HG03103 (cell line): ENCODE data around the gene PTOV1.
A peak's percentile ranks its signal among the peaks of the same experiment; 100 is the strongest.

ENCODE experiments used
- ATAC-seq: cut with Tn5 transposase; IDR thresholded peaks from one replicate; pipeline ENCODE4 v1.9.1; 2021; ENCODE audit warnings: low read depth; ENCODE audit not compliant: unreplicated experiment

PTOV1 gene

DNA sequence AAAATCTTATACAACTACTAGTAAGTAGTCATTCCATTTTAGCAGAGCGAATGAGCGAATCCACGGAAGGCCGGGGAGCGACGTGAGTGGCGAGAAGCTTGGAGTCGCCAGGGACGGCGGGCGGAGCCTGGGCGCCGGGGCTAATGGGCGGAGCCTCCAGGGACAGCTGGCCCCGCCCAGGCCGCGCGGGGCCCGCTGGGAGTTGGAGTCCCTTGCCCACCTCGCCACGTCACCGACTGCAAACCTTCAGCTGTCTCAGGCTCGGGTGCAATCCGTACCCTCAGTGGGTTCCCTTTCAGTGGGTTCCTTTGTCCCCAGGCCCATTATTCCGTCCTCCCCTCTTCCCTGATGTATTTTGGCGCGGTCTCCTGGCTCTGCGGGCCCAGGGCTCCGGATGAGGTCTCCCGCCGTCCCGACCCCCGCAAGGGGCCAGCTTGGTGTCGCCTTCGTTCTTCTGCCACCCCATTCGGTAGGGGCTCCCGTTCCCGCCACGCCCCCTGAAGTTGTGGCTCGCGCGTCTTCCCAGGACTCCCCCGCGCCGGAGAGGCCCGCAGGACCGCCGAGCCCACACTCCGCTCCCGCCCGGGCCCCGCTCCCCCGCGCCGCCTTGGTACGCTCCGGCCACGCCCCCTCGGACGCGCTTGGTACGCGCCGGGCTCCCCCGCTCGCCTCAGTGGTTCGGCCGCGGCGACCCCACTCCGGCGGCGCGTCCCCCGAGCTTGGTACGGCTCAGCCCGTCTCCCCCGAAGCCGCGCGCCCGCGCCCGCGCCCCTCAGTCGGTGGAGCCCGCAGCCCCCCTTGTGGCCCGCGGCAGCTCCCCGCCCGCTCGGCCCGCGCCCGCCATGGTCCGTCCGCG, at the start of gene PTOV1:
PTOV1 (plus strand) TSS at position 673 of the 856 bp plus-strand sequence.
- peak; percentile 54 for ATAC-seq

DNA sequence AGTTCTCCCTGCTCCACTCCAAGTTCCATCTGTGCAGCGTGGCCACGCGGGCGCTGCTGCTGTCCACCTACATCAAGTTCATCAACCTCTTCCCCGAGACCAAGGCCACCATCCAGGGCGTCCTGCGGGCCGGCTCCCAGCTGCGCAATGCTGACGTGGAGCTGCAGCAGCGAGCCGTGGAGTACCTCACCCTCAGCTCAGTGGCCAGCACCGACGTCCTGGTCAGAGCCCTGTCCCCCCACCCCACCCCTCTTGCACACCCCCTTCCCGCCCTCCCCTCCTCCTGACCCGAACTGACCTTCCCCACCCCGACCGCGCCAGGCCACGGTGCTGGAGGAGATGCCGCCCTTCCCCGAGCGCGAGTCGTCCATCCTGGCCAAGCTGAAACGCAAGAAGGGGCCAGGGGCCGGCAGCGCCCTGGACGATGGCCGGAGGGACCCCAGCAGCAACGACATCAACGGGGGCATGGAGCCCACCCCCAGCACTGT, 49.5 kb upstream of the PTOV1 start:
- ATAC-seq, result no peak

DNA sequence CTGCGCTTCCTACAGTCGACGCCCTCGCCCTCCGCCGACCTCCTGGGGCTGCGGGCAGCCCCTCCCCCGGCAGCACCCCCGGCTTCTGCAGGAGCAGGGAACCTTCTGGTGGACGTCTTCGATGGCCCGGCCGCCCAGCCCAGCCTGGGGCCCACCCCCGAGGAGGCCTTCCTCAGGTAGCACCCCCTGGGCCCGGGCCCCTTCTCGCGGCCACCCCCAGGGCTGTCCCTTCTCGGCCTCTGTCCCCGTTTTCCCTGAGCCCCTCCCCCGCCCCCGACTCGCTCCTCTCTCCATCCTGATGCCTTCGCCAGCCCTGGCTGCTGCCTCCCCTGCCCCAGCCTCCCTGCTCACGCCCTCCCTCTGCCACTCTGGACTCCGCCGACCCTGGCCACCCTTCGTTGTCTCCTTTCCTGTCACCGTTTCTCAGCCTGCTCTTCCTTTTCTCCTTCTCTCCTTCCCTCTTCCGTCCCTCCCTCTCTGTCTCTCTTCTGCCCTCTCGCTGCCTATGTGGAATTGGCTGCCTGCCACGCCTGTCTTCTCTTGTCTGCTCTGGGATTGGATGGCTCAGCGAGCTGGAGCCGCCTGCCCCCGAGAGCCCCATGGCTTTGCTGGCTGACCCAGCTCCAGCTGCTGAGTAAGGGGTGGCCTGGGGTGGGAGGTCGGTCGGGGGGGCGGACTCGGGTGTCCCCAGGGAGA, 48.8 kb upstream of the PTOV1 start:
- ATAC-seq, result no peak

DNA sequence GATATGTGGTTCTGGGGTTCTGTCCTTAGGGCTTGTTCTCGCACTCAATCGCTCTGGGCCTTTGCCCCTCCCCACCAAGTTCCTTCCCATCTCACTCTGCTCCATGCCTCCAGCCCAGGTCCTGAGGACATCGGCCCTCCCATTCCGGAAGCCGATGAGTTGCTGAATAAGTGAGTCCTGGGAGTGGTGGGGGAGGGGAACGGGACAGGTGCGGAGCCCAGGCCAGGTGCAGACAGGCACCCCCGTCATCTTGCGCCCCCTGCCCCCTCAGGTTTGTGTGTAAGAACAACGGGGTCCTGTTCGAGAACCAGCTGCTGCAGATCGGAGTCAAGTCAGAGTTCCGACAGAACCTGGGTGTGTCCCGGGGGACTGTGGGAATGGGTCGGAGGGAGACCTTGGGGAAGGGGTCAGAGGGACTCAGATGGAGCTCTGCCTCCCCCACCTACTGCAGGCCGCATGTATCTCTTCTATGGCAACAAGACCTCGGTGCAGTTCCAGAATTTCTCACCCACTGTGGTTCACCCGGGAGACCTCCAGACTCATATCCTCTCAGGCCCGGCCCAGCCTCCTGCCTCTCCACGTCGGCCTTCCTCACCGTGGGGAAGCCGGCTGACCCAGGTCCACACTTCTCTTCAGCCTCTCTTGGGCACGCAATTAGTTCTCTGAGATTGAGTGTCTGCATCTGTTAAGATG, 48.0 kb upstream of the PTOV1 start:
- ATAC-seq, result no peak

DNA sequence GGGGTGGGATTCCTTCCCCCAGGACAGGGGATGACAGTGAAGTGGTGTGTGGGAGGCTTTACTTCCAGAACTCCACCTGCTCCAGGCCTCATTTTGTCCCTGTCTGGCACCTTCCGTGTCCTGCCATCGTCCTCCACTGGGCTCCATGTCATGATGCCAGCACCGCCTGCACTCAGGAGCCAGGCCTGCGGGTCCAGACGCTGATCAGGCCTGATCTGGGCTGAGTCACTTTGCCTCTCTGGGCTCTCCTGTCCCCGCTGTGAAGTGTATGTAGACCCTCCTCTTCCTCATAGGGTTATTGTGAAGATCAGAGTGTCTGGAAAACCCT, 47.5 kb upstream of the PTOV1 start:
- no peak for ATAC-seq

DNA sequence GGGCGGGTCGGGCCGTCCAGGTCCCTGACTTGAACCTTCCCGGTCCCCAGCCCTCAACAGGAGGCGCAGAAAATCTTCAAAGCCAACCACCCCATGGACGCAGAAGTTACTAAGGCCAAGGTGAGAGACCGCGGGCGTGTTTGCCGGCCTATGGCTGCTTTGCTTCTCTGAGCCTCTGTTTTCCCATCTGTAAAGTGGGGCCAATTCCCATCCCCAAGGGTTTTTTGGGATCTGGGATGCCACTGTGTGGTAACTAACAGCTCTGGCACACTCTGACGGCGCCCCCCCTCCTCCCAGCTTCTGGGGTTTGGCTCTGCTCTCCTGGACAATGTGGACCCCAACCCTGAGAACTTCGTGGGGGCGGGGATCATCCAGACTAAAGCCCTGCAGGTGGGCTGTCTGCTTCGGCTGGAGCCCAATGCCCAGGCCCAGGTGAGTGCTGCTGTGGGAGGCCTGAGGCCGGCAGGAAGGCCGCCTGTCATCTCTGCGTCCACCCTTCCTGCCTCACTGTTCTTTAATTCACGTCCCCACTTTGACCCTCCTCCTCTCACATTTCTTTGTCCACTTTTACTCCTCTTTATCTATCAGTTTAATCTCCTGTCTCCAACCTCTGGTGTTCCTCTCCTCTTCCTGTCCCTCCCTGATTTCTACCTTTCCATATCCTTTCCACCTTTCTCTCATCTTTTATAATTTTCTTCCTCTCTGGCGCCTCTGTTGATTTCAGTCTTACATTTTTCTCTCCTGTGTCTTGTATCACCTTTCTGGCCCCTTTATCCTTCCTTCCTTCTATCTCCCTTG, 44.9 kb upstream of the PTOV1 start:
- ATAC-seq, result no peak

DNA sequence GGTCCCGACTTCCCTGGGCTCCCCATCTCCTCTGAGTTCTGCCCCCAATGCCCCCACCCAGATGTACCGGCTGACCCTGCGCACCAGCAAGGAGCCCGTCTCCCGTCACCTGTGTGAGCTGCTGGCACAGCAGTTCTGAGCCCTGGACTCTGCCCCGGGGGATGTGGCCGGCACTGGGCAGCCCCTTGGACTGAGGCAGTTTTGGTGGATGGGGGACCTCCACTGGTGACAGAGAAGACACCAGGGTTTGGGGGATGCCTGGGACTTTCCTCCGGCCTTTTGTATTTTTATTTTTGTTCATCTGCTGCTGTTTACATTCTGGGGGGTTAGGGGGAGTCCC, 44.4 kb upstream of the PTOV1 start:
- ATAC-seq, result no peak

DNA sequence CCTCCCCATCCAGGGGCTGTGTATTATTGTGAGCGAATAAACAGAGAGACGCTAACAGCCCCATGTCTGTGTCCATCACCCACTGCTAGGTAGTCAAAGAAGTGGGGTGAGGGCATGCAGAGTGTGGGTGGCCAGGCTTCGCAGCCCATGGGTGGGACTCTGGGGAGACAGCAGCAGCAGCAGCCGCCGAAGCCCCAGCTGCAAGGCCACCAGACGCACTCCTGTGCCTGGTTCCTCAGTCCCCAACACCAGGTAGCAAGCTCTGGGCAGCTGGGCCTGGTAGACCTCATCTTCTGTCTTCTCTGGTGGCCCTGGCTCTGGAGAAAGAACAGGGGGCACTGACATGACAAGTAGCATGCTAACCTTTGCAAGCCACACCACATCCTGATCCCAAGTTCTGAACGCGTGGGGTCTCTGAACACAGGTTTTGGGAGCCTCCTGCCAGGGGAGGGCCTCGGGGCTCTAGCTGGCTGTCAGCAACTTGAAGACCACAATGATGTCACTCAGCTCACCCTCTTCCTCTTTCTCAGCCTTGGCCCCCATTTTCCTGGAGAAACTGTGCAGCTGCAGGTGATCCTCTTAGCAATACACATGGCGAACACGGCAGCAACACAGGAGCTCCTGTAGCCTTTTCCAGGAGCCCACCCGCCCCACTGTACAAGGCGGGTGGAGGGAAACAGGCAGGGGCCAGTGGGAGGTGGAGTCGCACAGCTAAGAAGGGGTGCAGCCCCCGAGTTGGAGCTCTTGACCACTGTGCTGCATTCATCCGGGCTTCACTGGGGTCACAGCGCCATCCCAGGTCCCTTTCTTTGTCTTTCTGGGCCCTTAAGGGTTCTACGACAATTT, 43.7 kb upstream of the PTOV1 start:
- no peak for ATAC-seq

DNA sequence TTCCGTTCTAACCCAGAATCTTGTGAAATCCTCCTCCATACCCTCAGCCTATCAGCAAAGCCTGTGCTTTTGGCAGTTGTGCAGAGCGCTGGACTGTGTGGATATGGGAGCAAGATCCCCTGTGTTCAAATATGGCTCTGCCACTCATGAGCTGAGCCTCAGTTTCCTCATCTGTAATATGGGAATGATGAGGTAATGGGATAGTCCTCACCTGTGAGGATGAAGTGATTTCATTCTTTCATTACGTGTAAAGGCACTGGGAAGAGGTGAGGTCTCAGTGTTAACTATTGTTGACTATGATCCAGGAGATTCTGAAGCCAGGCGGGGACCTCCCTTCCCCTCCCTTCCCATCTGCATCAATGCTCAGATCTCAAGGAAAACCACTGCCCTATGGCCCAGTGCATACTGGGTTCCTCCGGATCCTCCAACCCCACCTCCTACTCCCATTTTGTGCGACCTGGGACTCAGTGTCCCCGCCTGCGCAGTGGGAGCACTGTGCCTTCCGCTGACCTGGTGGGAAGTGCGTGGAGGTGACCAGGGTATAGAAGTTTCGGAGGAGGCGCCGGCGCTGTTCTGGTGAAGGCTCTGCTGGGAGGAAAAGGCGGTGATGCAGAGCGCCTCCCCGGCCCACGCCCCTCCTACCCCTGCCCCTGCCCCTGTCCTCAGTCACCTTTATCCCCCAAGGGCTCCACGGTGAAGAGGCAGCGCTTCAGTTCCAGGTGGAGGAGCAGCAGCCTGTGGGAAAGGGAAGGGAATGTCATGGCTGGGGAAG, 42.9 kb upstream of the PTOV1 start:
- no peak for ATAC-seq

DNA sequence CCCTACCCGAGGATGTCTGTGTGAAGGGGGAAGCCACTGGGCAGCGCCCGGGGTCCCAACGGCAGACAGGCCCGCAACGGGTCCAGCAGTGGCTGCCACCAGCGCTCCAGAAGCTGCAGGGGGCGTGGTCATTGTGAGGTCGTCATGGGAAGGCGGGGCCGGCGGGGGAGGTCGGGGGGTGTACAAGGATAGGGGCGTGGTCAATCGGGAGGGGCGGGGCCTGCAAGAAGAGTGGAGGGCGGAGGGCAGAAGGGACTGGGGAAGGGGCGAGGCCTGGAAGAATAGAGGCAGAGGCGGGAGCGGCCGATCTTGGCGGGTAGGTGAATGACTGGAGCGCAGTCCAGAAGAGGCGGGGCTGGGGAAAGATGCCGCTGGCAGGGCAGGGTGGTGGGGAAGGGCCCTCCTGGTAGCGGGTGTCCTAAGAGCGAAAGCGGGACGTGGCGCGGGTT, 42.2 kb upstream of the PTOV1 start:
- no peak for ATAC-seq

DNA sequence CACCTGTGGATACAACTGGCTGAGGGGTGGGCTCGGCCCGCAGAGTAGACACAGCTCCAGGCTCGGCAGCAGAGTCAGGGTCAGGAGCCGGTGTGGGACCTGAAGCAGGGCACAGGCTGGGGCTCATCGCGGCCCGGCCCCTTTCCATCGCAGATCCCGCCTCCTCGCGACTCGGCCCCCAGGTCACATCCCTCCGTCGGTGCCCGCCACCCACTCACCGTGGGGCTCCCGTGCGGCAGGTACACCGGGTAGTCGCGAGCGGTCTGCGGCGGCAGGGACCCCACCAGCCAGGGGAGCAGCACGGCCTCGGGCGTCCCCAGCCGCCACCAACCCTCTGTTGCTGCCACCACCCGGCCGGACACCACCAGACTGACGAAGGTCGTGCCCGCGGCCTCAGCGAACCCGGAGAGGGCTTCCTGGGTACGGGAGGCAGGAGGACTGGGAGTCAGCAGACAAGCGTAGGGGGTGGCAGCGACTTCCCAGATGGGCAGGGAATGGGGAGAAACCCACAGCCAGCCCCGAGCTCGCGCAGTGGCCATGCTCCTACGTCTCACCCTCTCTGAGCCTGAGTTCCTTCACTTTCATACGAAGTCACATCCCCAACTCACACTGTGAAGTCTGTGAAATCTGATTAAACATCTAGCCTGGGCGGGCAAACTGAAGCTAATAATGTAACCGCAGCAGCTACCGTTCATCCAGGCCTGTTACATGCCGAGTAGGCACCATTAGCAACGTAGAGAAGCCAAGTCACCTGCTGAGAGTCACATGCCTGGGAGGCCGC, 41.6 kb upstream of the PTOV1 start:
- no peak for ATAC-seq

DNA sequence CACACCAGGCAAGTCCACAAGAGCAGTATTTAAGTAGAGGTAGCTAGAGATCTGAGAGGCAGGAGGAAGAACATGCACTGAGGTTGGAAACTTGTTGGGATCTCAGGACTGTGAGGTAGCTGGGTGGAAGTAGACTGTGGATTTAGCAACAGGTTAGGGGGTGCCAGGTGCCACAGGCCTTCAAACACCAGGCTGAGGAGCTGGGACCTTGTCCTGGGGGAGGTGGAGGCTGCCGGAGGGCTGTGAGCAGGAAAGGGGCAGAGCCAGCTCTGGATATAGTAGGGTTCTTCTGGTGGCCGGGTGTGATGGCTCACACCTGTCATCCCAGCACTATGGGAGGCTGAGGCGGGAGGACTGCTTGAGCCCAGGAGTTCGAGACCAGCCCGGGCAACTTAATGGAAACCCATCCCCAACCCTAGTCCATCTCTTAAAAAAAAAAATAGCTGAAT, 41.0 kb upstream of the PTOV1 start:
- ATAC-seq, result no peak

DNA sequence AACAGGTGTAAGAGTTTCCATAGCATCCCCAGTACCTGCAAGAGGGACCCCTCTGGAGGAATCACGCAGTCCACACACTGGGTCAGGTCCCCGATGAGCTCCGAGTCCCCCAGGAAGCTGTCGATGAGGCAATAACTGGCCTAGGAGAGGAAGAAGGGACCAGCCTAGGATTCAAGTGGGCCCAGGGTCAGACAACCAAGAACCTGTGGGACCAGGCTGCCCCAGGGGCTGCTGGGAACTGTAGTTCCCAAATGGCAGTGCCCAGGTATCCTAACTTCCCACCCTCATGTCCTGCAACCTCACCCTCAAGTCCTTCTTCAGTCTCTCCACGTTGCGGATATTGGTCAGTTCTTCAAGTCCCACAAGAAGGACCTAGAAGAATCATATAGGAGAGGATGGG, 39.6 kb upstream of the PTOV1 start:
- ATAC-seq, result no peak

DNA sequence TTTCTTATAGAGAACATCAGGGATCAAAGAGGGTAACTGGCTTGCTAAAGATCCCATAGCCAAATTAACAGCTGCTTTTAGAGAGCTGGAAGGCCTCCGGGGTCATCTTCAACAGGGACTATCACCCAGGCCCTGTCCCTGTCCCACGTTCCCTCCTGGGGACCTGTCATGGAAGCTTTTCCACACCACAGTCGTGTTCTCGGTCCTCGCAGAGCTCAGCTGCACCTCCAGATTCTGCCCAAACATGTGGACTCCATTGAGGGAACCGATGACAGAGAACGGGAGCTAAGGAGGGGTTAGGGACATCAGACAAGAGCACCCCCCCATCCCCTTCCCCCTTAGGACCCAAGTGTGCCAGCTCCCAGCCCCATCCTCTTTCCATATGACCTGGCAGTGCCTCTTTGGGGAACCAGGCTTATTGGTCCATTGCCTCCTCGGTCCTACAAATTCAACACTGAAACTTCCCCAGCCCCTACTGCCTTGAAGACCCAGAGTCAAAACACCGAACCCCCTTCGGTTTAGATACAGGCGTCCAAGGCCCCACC, 38.4 kb upstream of the PTOV1 start:
- ATAC-seq, result no peak

DNA sequence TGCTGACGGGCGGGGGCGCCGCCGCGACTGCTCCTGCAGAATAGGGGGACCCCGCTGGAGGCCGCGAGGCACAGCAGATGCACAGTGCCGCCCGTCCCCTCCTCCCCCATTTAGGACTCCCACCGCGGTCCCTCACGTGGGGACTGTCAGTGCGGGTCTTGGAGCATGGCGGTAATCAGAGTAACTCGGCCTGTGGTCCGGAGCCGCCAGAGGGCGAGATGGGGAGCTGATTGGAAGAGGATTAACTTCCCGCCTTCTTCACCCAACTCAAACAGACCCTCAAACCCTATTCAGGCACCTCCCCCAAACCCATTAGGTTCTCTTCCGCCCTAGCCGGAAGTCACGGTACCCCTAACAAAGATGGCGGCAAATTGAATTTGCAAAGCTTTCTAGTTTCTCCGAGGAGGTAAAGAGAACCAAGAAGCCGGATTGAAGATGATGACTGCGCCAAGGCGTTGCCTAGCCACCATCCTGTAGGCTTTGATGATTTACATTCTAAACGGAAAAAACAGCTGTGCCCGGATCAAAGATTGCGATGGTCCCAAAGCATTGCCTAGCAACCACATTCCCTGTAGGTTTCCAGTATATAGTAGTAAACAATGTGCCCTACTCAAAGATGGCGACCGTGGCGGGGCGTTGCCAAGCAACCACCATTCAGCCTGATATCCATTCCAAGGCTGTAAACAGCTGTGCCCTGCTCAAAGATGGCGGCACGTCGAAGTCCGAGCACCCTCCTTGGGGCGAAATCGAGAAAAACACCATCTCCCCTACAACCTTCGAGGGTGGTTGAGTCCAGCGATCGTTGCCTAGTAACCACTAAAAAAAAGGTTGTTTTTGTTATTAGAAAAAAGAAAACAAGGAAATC, 37.7 kb upstream of the PTOV1 start, which contains the start of gene FUZ:
FUZ (minus strand) TSS at position 296 of the 865 bp plus-strand sequence; CDS start at position 110, 186 bp downstream.
- no peak for ATAC-seq

DNA sequence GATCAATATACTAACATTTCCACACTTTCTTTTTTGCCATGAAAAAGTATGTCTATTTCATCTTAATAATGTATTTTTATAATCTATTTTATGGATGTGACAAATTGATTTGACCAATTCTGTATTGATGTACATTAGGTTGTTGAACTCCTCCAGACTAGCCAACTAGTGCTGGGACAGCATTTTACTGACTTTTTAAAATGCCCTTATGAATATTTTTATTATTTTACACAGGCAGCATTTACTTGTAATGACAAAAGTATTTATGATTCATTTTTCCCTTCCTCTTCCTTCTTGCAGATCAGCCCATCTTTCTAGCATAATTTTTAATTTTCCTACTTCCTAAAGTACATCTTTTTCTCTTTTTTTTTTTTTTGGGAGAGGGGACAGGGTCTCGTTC, 36.9 kb upstream of the PTOV1 start:
- no peak for ATAC-seq

DNA sequence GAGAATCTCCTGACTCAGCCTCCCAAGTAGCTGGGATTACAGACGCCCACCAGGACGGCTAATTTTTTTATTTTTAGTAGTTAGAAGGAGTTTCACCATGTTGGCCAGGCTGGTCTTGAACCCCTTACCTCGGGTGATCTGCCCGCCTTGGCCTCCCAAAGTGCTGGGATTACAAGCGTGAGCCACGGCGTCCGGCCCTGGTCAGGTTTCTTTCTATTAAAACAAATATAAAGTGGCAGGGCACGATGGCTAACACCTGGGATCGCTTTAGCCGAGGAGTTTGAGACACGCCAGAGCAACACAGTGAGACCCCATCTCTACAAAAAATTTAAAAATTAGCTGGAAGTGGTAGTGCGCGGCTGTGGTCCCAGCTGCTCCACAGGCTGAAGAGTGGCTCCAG, 34.4 kb upstream of the PTOV1 start:
- no peak for ATAC-seq
